ENCODE results near the gene PPP2R5C. TPM values are rescaled to one million over a fixed set of nuclear protein-coding genes. Genes with fewer than 3 reads are reported as not detected.

Gene PPP2R5C
- total and polyA plus RNA-seq, 11 donors: 99.4 to 248 (median 204) TPM

- H3K27ac ChIP-seq: peak overlapping the region in 11 of 12 donors; percentile 5 to 76 (median 50)
- 58 to 73% (median 69%) methylated on average over 9 of the region's 9 CpGs for WGBS, 4 donors
Observed at GRCh38 chr14:101865288-101865687, 103.8 kb downstream of the PPP2R5C start.

GRCh38 chr14:101867854-101868253 lies 106.3 kb downstream of the PPP2R5C start:
- intact Hi-C loops (cut with DNase I): no loop called here
- H3K27ac ChIP-seq: peak overlapping the region in 10 of 12 donors; percentile 31 to 76 (median 54)
- peaks cover 0 to 3% (median 0%) of the 10 kb centered on the region in 12 donors for H3K9me3 ChIP-seq
- H3K4me3 ChIP-seq: no peak overlapping the region
- WGBS, 4 donors: 45 to 71% (median 54%) methylated on average over 4 of the region's 4 CpGs
- peaks cover 0 to 15% (median 0%) of the 10 kb centered on the region in 9 donors for H3K36me3 ChIP-seq
- no peaks in the 10 kb centered on the region for H3K27me3 ChIP-seq
- ATAC-seq (peak; percentile 53 to 84 (median 73)), DNase-seq (no peak)
- H3K4me1 ChIP-seq: peaks cover 0 to 46% (median 20%) of the 10 kb centered on the region in 12 donors
- TF ChIP-seq CTCF (IDR thresholded peaks at IDR 0.05) (no peak), POLR2A (IDR thresholded peaks at IDR 0.05) (no peak)

More at GRCh38 chr14:101865288-101865687, 103.8 kb downstream of the PPP2R5C start:
- ATAC-seq (peak; percentile 8 to 56 (median 22)), DNase-seq (no peak)
- no peaks in the 10 kb centered on the region for H3K27me3 ChIP-seq
- H3K36me3 ChIP-seq: peaks cover 0 to 24% (median 0%) of the 10 kb centered on the region in 9 donors
- intact Hi-C loops (cut with DNase I): no loop called here
- no peak for TF ChIP-seq POLR2A (IDR thresholded peaks at IDR 0.05)
- TF ChIP-seq CTCF (IDR thresholded peaks at IDR 0.05): no peak
- no peak overlapping the region for H3K4me3 ChIP-seq
- peaks cover 0 to 61% (median 24%) of the 10 kb centered on the region in 12 donors for H3K4me1 ChIP-seq
- no peaks in the 10 kb centered on the region for H3K9me3 ChIP-seq

- ATAC-seq (no peak), DNase-seq (no peak)
- no peaks in the 10 kb centered on the region for H3K27me3 ChIP-seq
- TF ChIP-seq POLR2A (IDR thresholded peaks at IDR 0.05): no peak
- TF ChIP-seq CTCF (IDR thresholded peaks at IDR 0.05): no peak
- peak overlapping the region in 4 of 12 donors; percentile 31 to 76 (median 56) for H3K27ac ChIP-seq
- intact Hi-C loops (cut with DNase I): no loop called here
- H3K9me3 ChIP-seq: peaks cover 0 to 11% (median 0%) of the 10 kb centered on the region in 12 donors
- peaks cover 0 to 13% (median 0%) of the 10 kb centered on the region in 9 donors for H3K36me3 ChIP-seq
- WGBS, 4 donors: 92 to 94% (median 93%) methylated on average over 8 of the region's 8 CpGs
- H3K4me3 ChIP-seq: no peak overlapping the region
- H3K4me1 ChIP-seq: peaks cover 0 to 47% (median 20%) of the 10 kb centered on the region in 12 donors
Observed at GRCh38 chr14:101869217-101869616, 107.7 kb downstream of the PPP2R5C start.

GRCh38 chr14:101870273-101870939 lies 108.9 kb downstream of the PPP2R5C start:
- peaks cover under 1 to 50% (median 28%) of the 10 kb centered on the region in 12 donors for H3K4me1 ChIP-seq
- H3K36me3 ChIP-seq: peaks cover 0 to 8% (median 0%) of the 10 kb centered on the region in 9 donors
- H3K27me3 ChIP-seq: no peaks in the 10 kb centered on the region
- 66 to 69% (median 68%) methylated on average over 6 of the region's 6 CpGs for WGBS, 4 donors
- TF ChIP-seq CTCF (IDR thresholded peaks at IDR 0.05) (no peak), POLR2A (IDR thresholded peaks at IDR 0.05) (no peak)
- intact Hi-C loops (cut with DNase I): no loop called here
- DNase-seq (no peak), ATAC-seq (no peak)
- H3K4me3 ChIP-seq: no peak overlapping the region
- H3K9me3 ChIP-seq: peaks cover 0 to 11% (median 0%) of the 10 kb centered on the region in 12 donors
- peak overlapping the region in 8 of 12 donors; percentile 0 to 76 (median 23) for H3K27ac ChIP-seq
